DLD1 (cell line): ENCODE data around the gene UNC5B.
"Not testable (repeated sequence)": the region's sequence is repeated elsewhere in the genome, so short reads cannot be mapped to it uniquely, and the experiment has no call there.

Experiments
- in situ Hi-C: cut with HindIII; loops from 2 replicates; pipeline ENCODE4 v1.10.0; 2017; ENCODE audit warnings: low sequenced_read_pairs

Gene UNC5B

DNA sequence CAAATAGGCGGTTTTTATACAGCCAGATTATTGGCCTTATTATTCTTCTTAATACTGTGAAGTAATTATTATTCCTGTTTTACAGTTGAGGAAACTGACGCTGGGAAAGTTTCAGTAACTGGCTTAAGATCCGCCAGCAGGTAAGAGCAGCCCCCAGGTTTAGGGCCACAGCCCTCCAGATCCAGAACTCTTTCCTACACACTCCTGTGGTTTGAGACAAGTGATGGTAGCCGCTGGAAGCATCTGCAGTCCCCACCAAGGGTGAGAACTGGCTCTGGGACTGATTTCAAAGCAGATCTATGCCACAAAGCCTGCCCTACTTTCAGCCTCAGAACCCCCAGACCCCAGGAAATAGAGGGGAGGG, 3.0 kb upstream of the UNC5B start:
- in situ Hi-C loops = no loop called here

DNA sequence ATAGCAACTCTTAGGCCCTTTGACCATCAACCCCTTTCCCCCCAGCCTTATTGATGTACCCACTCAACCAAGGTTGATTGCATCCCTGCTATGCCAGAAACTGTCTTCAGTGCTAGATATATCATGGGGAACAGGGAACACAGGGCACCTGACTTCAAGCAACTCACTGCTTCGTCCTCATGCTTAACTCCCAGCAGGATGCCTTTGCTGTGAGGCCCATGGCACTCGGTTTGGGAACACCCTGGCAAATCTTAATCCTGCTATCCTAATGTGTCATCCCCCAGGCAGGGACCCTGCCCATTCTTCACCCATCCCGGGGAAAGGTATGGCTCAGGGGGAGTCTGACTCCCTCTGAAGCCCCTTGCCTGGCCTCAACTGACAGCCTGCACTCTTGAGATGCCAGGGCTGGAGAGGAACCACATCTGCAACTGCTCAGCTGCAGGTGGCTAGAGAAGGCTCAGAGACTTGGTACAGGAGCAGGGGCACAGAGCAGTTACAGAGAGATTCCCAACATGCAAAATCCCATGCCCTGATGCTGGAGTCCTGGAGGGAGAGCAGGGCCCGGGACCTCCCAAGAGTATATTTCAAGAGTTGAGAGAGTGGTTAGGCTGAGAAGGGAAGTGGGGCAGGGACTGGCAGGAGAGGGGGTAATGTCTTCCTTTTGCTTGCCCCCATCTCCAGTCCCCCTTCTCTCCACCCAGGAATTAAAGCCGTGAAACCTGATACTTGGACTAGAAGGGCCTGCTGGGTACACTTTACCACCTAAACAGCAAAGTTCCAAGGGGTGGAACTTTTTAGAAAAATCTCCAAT, 2.4 kb upstream of the UNC5B start:
- in situ Hi-C loops = no loop called here

DNA sequence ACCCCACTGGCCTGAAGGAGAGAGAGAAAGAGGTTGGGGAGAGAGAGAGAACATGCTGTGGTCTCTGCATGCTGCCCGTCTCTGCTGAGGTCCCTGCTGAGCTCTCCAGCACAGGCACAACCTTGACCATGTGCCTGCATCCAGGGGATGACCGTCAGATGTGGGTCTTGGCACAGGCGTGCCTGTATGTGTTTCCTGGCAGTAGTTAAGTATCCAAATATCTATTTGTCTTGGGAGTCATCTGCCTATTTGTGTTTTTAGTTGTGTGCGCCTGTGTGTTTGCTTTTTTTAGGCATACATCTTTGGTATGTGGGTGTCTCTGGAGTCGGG, 1.9 kb upstream of the UNC5B start:
- in situ Hi-C loops = no loop called here

- in situ Hi-C loops = no loop called here
Observed at GRCh38 chr10:71211053-71211452, 1.3 kb upstream of the UNC5B start.

GRCh38 chr10:71211775-71212317, 524 bp upstream of the UNC5B start:
- in situ Hi-C loops = no loop called here

DNA sequence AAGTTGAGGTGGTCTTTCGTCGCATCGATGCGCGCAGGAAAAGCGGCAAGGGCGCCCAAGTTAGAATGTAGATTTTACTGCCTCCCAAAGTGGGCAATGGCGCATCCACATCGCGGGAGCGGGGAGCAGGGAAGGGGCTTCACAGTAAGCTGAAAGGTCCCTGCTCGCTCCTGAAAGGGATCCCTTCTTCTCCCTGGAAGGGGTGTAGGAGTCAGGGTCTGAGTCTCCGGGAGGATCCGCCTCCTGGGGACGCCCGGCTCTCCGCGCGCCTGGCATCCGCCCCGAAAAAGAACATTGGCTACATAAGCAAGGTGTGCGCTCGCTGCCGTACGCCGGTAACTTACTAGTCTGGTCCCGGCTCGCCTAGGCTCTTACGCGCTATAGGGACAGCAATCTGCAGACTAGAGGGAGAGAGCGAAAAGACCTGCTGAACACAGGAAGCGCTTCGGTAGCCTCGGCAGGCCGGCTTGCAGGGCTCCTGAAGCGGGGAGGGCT, 804 bp downstream of the UNC5B start:
- in situ Hi-C loops = no loop called here

DNA sequence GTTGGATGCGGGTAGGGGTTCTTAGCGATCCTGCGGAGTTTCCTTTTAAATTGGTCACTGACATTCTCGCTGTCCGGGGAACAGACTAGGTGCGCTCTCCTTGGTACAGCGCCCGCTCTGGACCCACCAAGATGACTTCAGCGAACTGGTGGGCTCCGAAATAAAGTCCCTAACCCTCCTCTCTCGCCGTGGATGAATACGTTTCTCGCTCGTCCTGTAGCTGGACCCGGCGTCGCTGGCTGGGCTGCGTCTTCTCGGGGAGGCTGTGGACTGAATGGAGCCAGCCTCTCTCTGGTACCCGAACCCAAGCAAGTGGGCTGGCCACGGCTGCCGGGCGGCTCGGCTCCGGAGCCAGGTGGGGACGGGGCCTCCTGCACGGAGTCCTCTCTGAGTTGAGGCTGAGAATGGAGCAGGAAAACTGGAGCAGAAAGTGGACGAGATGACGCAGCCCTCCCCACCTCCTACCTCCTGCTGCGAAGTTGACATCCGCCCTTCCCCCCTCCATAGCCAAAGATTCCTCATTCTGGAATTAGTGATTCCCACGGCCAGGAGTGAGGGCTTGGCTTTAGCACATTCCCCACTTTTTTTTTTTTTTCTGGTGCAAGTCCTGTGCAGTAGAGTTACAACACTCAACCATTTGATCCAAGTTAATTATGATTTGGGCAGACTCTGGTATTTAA, 1.5 kb downstream of the UNC5B start:
- in situ Hi-C loops = no loop called here

DNA sequence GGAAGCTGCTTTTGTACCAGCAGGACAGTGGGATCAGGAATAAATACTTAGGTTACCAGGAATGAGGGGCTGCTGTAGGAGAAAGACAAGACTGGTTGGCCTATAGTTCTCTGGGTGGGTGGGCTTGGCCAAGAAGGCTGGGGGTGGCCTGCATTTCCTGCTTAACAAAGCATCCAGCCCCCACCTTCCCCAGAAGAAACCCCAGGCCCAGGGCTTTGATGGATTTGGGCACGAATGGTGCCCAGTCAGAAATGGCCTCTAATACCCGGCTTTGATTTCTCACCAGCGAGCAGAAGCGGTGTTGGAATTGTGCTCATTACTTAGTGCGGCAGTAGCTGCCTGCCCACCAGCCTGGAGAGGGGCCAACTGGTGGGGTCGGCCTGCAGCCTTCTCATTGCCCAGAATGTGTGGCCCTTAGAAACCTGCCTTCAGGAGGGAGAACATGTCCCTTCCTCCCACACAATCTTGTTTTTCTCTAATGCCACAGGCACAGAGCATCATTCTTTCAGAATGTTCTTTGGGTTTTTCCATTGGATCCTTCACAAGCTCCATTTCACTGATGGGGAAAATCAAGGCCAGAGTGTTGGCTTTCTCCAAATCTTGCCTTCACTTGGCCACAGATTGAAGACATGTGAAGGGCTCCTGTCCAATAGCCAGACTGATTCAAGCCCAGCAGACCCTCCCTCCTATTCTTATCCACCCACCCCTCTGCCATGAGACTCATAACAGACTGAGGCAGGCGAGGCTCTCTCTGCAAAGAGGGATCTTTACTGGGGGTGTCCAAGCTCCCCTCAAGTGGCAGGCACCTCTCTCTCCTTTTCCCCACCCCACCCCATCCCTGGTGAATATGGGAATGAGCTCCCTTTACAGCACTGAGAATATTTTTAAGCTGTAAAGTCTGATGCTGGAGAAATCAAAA, 2.5 kb downstream of the UNC5B start:
- in situ Hi-C loops = no loop called here

- in situ Hi-C loops = no loop called here
Observed at GRCh38 chr10:71216363-71216695, 4.0 kb downstream of the UNC5B start.

GRCh38 chr10:71216751-71217265, 4.4 kb downstream of the UNC5B start:
- in situ Hi-C loops = no loop called here

GRCh38 chr10:71217266-71218045, 5.1 kb downstream of the UNC5B start:
- in situ Hi-C loops = no loop called here

- in situ Hi-C loops = no loop called here
Observed at GRCh38 chr10:71218046-71218650, 5.8 kb downstream of the UNC5B start.

DNA sequence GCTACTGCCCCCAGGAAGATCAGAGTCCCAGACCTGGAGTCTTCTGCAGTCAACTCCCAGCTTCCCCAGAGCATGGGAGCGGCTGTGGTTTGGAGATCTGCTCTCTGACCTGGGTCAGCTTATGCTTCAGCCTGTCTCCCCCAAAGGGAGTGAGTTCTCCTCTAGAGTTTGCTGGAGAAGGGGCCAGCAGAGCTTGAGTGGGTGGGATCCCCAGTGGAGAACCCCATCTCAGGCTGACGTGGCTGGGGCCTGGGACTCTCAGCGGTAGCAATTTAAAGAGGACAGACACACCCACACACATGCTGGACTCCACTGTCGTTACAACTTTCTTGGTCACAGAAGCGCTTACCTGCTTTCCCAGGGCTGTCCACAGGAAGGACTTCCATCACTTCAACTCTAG, 6.3 kb downstream of the UNC5B start:
- in situ Hi-C loops = no loop called here

DNA sequence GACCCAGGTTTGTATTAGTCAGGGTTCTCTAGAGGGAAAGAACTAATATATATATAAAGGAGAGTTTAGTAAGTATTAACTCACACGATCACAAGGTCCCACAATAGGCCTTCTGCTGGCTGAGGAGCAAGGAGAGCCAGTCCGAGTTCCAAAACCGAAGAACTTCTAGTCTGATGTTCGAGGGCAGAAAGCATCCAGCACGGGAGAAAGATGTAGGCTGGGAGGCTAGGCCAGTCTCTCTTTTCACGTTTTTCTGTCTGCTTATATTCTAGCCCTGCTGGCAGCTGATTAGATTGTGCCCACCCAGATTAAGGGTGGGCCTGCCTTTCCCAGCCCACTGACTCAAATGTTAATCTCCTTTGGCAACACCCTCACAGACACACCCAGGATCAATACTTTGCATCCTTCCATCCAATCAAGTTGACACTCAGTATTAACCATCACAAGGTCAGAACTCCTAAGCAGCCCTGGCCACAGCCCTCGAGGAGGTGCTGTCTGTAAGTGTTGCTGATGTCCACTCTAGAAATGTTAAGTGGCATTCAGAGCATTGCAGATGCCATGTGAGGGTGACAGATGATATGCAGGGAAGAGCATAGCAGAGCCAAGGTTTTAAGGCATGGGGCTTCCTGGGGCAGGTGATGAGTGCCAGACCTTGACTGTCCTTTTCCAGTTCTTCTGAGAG, 7.0 kb downstream of the UNC5B start:
- in situ Hi-C loops = not testable (repeated sequence)

- in situ Hi-C loops = no loop called here
Observed at GRCh38 chr10:71219918-71220688, 7.7 kb downstream of the UNC5B start.

DNA sequence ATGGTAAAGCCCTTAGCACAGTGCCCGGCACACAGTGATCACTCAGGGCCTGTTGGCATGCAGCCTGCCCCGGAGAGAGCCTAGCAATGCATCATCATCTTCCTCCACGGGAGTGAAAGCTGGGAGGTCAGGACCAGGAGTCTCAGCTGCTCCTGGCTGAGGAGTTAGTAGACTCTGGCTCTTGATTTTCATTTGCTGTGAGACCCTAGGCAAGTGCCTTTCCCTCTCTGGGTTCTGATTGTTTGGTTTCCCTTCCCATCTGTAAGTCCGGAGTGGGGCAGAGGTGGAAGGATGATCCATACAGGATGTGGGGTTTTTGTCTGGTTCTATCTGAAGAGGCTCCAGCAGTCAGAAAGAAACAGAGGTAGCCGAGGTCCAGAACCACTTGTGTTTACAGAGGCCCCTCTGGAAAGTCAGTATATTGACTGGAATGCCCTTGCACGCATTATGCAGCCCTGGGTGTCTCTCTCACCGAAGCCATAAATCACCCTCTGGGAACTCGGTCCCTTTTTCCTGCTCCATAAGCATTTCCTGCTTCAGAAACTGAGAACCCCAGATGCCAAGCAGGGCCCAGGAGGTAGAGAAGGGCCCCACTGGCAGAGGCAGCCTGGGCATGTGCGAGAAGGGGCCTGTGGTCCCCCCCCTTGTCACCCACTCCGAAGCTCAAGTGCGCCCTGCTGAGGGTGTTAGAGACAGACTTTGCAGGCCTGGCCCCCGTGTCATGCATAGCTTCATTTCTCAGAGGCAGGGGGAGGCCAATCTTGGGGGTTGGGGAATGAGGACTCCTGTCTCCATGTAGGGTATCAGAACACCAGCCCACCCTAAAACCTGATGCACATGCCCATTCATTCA, 8.5 kb downstream of the UNC5B start:
- in situ Hi-C loops = no loop called here

DNA sequence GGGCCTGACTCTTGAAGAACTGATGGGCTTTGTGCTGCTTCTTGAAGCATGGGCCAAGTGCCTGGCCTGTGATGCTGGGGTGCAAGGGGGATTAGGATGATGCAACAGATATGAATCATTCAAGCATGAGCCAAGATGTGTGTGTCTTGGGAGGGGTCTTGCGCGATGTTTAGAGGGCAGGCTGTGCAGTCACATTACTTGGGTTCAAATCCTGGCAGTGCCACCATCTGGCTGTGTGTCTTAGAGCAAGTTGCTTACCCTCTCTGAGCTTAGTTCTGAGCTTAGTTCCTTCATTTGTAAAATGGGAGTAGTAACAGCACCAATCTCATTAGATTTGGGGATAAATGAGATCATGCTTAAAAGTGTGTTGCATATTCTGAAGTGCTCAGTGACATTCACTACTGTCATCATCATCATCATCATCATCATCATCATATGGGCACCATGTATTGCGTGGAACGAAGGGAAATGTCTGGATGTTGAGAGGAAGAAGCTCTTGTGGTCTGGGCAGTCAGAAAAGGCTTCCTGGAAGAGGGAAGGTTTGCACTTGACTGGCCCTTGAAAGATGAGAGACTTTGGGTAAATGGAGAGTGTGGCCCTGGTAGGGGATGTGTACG, 9.3 kb downstream of the UNC5B start:
- in situ Hi-C loops = no loop called here
